Midbrain (tissue), 1 donor: ENCODE data around the gene HIVEP3.

Source experiments
- DNase-seq: peaks from one replicate; lab custom pipeline; 2025; lab: John Stamatoyannopoulos, UW

The HIVEP3 gene

DNA sequence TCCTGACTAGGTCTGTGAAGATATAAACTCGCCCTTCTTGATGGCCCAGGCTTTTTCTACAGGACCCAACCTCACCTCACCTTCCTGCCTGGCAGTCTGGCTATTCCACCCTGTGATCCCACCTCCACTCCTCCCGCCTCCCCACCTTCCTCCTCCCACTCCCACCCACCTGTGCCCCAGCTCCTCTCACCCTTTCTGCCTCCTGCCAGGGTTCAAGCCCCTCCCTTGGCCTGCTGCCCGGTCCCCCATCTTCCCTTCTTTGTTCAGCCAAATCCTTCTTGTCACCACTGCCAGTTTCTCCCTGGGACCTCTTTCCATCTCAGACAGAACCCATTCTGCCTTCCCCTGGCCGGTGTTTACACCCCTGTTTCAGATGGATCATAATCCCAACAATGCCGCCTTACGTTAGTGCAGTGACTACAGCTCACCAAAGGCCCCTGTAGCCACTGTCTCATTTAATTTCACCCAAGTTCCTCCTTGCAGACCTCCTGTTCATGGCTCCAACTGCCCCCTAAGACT lies 306.7 kb downstream of the HIVEP3 start:
- DNase-seq: no peak

- DNase-seq: no peak
These were observed 307.4 kb downstream of the HIVEP3 start for GRCh38 chr1:41611068-41611931.

DNA sequence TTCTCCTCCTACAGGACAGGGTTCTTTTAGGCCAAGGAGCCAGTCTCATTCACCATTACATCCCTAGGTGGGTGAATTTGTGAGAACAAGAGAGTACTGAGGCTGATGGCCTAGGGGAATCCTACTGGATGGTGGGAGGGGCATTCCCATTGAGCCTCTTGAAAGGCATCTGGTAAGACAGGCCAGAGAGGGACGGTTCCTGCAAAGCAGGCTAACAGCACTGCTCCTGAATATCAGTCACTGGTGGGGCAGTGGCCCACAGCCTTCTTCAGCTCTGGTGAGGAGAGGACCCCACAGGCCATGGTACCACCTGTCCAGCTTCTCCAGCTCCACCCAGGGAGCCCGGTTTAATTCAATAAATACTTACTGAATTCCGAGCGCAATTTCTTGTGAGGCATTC lies 308.4 kb downstream of the HIVEP3 start:
- DNase-seq: no peak

- DNase-seq: no peak
These were observed 309.4 kb downstream of the HIVEP3 start for GRCh38 chr1:41609166-41609883.

DNA sequence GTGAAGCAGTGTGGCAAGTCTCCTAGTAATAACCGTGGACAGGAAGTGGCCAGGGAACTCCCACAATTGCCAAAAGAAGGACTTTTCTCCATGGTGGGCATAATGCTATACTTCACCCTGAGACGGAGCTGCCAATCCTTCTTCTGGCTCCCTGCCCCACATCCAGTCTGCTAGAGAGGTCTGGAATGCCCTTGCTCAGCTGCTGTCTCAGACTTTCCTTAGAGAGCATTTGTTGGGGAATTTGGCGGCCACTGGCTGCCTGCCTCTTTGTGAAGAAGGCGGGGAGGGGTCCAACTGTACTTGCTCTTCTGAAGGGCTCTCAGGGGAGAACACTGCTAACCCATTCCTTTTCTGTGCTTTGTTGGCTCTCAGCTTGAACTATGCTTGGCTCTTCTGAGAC lies 310.5 kb downstream of the HIVEP3 start:
- DNase-seq: no peak

GRCh38 chr1:41607808-41608207 lies 310.9 kb downstream of the HIVEP3 start:
- no peak for DNase-seq

DNA sequence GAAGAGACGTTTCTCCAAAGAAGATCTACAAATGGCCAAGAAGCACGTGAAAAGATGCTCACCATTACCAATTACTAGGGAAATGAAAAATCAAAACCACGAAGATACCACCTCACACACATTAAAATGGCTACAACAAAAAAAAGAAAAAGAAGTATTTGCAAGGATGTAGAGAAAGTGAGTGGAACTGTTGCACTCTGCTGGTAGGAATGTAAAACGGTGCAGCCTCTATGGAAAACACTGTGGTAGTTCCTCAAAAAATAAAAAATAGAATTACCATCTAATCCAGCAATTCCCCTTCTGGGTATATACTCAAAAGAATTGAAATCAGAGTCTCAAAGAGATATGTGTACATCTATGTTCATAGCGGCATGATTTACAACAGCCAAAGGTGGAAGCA lies 318.8 kb downstream of the HIVEP3 start:
- DNase-seq: no peak

DNA sequence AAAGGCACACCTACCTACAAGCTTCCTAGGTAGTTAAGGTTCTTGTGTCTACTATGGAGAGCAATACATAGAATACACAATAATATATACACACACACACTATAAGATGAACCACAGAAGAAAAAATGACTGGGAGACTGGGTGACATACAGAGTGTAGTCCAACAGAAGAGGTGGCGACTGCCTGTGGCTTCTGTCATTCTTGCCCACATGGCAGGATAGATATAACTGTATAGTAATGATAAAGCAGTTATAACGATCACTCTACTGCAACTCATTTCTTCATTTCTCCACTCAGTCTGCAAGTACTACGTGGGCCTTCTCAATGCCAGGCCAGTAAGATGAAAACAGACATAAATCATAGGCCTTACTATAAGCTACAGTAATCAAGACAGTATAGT lies 320.4 kb downstream of the HIVEP3 start:
- no peak for DNase-seq

GRCh38 chr1:41592451-41593125 lies 326.1 kb downstream of the HIVEP3 start:
- no peak for DNase-seq

- no peak for DNase-seq
These were observed 326.8 kb downstream of the HIVEP3 start for GRCh38 chr1:41591891-41592290.

DNA sequence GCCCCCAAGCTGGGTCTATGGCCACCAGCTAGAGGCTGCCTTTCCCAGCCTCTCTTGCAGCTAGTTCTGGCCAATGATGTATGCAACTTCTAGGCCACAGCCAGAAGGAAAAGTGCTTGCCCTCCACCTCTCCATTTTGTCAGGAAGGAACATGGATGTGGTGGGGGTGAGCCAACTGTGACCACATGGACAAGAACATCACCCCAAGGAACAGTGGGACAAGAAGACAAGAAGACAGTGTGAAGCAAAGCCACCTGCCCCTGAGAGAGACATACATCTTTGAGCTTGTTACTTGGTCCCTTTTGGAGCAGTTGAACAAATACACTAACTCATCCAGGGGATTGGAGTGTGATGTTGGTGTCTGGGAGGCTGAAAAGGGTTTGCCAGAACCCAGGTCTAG lies 328.4 kb downstream of the HIVEP3 start:
- no peak for DNase-seq

- no peak for DNase-seq
These were observed 329.3 kb downstream of the HIVEP3 start for GRCh38 chr1:41589395-41589794.

GRCh38 chr1:41588334-41588875 lies 330.3 kb downstream of the HIVEP3 start:
- no peak for DNase-seq

- no peak for DNase-seq
These were observed 330.9 kb downstream of the HIVEP3 start for GRCh38 chr1:41587791-41588190.

DNA sequence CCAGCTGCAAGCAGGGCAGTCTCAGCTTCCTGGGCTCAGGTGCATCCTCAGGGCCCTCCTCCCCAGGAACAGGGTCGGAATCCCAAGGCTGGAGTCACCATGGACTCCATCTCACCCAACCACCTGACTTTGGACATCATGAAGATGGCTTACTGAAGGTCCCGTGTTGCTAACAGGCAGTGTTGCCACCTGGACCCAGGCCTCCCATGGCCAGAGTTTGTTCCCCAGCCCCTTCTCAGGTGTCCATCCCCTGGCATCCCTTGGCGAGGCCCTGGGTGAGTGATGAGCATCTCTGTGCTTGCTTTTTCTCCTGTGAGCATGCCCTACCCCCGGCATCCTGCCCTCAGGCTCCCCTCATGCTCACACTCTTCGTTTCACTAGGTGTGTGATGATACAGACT lies 332.5 kb downstream of the HIVEP3 start:
- DNase-seq: no peak

DNA sequence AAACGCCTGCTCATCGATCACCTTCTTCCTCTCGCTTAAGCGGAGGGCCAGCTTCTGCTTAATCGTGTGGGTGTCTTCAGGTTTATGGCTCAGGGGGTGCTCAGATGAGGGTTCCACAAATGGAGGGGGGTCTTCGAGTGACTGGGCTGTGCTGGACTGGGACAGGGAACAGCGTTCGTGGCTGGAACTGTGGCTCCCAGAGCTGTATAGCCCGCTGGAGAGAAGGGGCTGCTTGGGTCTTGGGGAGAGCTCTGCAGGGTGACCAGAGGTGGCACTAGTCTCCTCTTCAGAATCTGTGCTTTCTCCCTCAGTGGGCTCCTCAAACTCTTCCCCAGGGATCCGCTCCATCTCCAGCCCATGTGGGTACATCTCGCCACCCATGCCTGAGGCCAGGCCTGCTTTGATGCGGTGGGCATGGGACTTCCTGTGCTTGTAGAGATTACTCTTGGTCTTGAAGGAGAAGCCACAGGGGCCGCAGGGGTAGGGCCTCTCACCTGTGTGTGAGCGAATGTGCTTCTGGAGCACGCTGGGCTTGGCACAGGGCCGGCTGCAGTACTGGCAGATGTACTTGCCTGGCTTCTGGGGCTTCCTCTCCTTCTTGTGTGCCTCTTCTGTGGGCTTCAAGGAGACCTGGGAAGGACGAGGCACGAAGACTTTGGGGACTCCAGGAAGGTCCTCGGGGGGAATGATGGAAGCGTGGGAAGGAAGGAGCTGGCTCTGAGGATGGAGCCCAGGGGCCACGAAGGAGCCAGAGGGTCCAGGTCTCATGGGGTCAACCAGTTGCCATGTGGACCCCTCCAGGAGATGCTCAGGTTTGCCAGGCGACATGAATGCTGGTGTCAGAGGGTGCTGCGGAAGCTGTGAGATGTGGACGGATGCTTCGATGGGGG lies 334.8 kb downstream of the HIVEP3 start:
- no peak for DNase-seq

GRCh38 chr1:41582851-41583657 lies 335.7 kb downstream of the HIVEP3 start:
- no peak for DNase-seq

- no peak for DNase-seq
These were observed 336.4 kb downstream of the HIVEP3 start for GRCh38 chr1:41582351-41582750.

GRCh38 chr1:41582004-41582325 lies 336.8 kb downstream of the HIVEP3 start:
- DNase-seq: no peak

- no peak for DNase-seq
These were observed 337.3 kb downstream of the HIVEP3 start for GRCh38 chr1:41581216-41582003.
